ENCODE results near the gene RPL10A.
"Not testable (repeated sequence)": the region's sequence is repeated elsewhere in the genome, so short reads cannot be mapped to it uniquely, and the experiment has no call there.

The RPL10A gene

DNA sequence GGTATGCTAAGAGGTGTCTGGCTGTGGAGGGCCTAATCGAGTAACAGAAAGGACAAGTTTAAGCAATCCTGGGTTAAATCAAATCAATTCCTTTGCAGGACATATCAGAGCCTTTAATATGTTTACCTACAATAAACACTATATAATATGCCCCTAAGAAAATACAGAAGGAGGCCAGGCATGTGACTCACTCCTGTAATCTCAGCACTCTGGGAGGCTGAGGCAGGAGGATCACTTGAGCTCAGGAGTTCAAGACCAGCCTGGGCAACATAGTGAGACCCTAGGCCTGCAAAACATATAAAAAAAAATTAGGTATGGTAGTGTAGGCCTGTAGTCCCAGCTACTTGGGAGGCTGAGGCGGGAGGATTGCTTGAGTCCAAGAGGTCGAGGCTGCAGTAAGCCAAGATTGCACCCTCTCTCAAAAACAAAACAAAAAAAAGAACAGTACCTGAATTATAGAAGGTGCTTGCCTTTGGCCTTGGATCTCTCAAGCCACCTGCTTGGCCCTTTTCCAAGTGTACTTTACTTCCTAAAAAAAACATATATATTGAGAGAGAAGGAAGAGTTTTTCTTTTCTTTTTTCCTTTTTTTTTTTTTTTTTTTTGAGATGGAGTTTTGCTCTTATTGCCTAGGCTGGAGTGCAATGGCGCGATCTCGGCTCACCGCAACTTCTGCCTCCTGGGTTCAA, 29.7 kb upstream of the RPL10A start:
- not testable (repeated sequence) for H3K4me1 Mint-ChIP-seq (ENCODE audit: low read depth); H3K27ac Mint-ChIP-seq

GRCh38 chr6:35439308-35439707, 28.9 kb upstream of the RPL10A start:
- Mint-ChIP-seq H3K36me3 (ENCODE audit: low read depth) (no peaks in the 10 kb centered on the region), H3K27ac (no peak overlapping the region), H3K27me3 (no peaks in the 10 kb centered on the region), H3K9me3 (no peaks in the 10 kb centered on the region), H3K4me1 (ENCODE audit: low read depth) (no peaks in the 10 kb centered on the region), H3K4me3 (no peak overlapping the region)
- no peak for DNase-seq

More for the DNA sequence above, 29.7 kb upstream of the RPL10A start:
- not testable (repeated sequence) for H3K9me3 Mint-ChIP-seq; H3K27me3 Mint-ChIP-seq; H3K4me3 Mint-ChIP-seq; H3K36me3 Mint-ChIP-seq (ENCODE audit: low read depth); DNase-seq

DNA sequence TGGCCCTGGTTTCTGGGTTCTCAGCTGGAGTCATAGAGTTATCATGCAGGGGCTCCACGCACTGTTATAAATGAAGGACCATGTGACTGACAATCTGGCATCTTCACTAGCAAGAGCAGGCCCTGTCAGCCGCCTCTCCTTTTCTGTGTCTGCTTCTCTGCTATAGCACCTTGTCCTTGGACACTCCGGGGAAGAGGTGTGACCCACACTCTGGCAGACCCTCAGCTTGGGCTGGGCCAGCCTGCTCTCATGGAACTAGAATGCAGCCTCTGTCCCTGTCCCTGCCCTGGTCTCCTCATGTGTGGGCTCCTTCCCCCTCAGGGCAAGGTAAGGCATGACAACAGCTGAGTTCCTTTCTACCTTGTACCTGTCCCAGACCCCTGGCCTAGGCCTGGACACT, 27.0 kb upstream of the RPL10A start:
- Mint-ChIP-seq H3K4me3 (no peak overlapping the region), H3K9me3 (no peaks in the 10 kb centered on the region), H3K4me1 (ENCODE audit: low read depth) (peaks cover 2% of the 10 kb centered on the region), H3K27ac (no peak overlapping the region), H3K36me3 (ENCODE audit: low read depth) (no peaks in the 10 kb centered on the region), H3K27me3 (no peaks in the 10 kb centered on the region)
- DNase-seq: no peak

DNA sequence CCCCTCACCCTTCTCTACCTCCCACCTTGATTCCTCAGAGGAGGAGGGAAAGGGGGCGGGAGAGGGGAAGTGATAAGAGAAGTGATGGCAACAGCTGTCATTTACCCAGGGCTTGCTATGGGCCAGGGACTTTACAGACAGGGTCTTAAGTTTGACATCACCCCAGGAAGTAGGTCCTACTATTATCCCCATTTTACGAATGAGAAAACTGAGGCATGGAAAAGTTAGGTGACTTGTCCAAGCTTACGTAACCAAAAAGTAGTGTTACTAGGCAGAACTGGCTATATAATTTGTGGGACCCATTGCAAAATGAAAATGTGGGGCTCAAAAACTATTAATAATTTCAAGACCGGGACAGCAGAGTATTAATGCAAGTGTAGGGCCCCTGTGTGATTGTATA, 26.6 kb upstream of the RPL10A start:
- no peak overlapping the region for H3K27ac Mint-ChIP-seq
- no peaks in the 10 kb centered on the region for H3K9me3 Mint-ChIP-seq
- peaks cover 2% of the 10 kb centered on the region for H3K4me1 Mint-ChIP-seq (ENCODE audit: low read depth)
- H3K4me3 Mint-ChIP-seq: no peak overlapping the region
- no peaks in the 10 kb centered on the region for H3K36me3 Mint-ChIP-seq (ENCODE audit: low read depth)
- H3K27me3 Mint-ChIP-seq: no peaks in the 10 kb centered on the region
- no peak for DNase-seq

DNA sequence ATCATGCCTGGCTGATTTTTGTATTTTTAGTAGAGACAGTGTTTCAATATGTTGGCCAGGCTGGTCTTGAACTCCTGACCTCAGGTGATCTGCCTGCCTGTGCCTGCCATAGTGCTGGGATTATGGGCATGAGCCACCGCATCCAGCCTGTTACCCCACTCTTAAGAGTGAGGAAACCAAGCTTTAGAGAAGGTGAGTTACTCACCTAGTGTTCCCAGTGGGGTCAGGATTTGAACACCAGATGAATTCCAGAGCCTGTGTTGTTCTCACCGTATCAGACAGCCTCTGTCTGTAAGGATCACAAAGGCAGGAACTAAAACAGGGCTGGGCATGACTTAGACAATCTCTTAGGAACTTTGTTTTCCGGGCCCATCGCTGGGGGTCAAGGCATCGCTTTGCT, 25.5 kb upstream of the RPL10A start:
- Mint-ChIP-seq H3K9me3 (no peaks in the 10 kb centered on the region), H3K4me3 (no peak overlapping the region), H3K4me1 (ENCODE audit: low read depth) (peaks cover 2% of the 10 kb centered on the region), H3K36me3 (ENCODE audit: low read depth) (no peaks in the 10 kb centered on the region), H3K27ac (no peak overlapping the region), H3K27me3 (no peaks in the 10 kb centered on the region)
- DNase-seq: no peak

- H3K36me3 Mint-ChIP-seq (ENCODE audit: low read depth): no peaks in the 10 kb centered on the region
- H3K27me3 Mint-ChIP-seq: no peaks in the 10 kb centered on the region
- peaks cover 4% of the 10 kb centered on the region for H3K4me1 Mint-ChIP-seq (ENCODE audit: low read depth)
- H3K4me3 Mint-ChIP-seq: no peak overlapping the region
- no peak for DNase-seq
- H3K27ac Mint-ChIP-seq: no peak overlapping the region
- H3K9me3 Mint-ChIP-seq: no peaks in the 10 kb centered on the region
These were observed 24.7 kb upstream of the RPL10A start for GRCh38 chr6:35443341-35444030.

- H3K36me3 Mint-ChIP-seq (ENCODE audit: low read depth): no peaks in the 10 kb centered on the region
These were observed 22.5 kb upstream of the RPL10A start for GRCh38 chr6:35445691-35446090.

GRCh38 chr6:35448191-35448590, 20.0 kb upstream of the RPL10A start:
- Mint-ChIP-seq H3K27ac (no peak overlapping the region), H3K27me3 (no peaks in the 10 kb centered on the region), H3K4me3 (no peak overlapping the region), H3K9me3 (no peaks in the 10 kb centered on the region), H3K36me3 (ENCODE audit: low read depth) (peaks cover 5% of the 10 kb centered on the region), H3K4me1 (ENCODE audit: low read depth) (peaks cover 23% of the 10 kb centered on the region)
- no peak for DNase-seq

More at GRCh38 chr6:35445691-35446090, 22.5 kb upstream of the RPL10A start:
- no peaks in the 10 kb centered on the region for H3K27me3 Mint-ChIP-seq
- H3K4me1 Mint-ChIP-seq (ENCODE audit: low read depth): peaks cover 9% of the 10 kb centered on the region
- no peaks in the 10 kb centered on the region for H3K9me3 Mint-ChIP-seq
- no peak overlapping the region for H3K27ac Mint-ChIP-seq
- no peak for DNase-seq
- no peak overlapping the region for H3K4me3 Mint-ChIP-seq

GRCh38 chr6:35449287-35449881, 18.8 kb upstream of the RPL10A start:
- Mint-ChIP-seq H3K4me3 (no peak overlapping the region), H3K27ac (no peak overlapping the region), H3K36me3 (ENCODE audit: low read depth) (peaks cover 14% of the 10 kb centered on the region), H3K27me3 (no peaks in the 10 kb centered on the region), H3K4me1 (ENCODE audit: low read depth) (peaks cover 34% of the 10 kb centered on the region), H3K9me3 (no peaks in the 10 kb centered on the region)
- peak; percentile 55 for DNase-seq

- peaks cover 36% of the 10 kb centered on the region for H3K36me3 Mint-ChIP-seq (ENCODE audit: low read depth)
- H3K4me3 Mint-ChIP-seq: peak overlapping the region; percentile 83
- DNase-seq: no peak
- H3K27ac Mint-ChIP-seq: peak overlapping the region; percentile 73
- no peaks in the 10 kb centered on the region for H3K9me3 Mint-ChIP-seq
- no peaks in the 10 kb centered on the region for H3K27me3 Mint-ChIP-seq
- H3K4me1 Mint-ChIP-seq (ENCODE audit: low read depth): peaks cover 43% of the 10 kb centered on the region
These were observed 16.6 kb upstream of the RPL10A start for GRCh38 chr6:35451354-35452182.

GRCh38 chr6:35452183-35453090, 15.8 kb upstream of the RPL10A start, which contains the start of gene FANCE:
TSS of gene FANCE (plus strand) at chr6:35452338. CDS start at chr6:35452546, 208 bp downstream.
- Mint-ChIP-seq H3K27me3 (no peaks in the 10 kb centered on the region), H3K4me1 (ENCODE audit: low read depth) (peaks cover 43% of the 10 kb centered on the region), H3K9me3 (no peaks in the 10 kb centered on the region), H3K4me3 (peak within 1 kb of the TSS; percentile 84), H3K27ac (peak within 1 kb of the TSS; percentile 84), H3K36me3 (ENCODE audit: low read depth) (peaks cover 45% of the 10 kb centered on the region)
- peak; percentile 98 for DNase-seq

- Mint-ChIP-seq H3K27me3 (no peaks in the 10 kb centered on the region), H3K4me1 (ENCODE audit: low read depth) (peaks cover 42% of the 10 kb centered on the region), H3K9me3 (no peaks in the 10 kb centered on the region), H3K4me3 (peak overlapping the region; percentile 84), H3K36me3 (ENCODE audit: low read depth) (peaks cover 53% of the 10 kb centered on the region), H3K27ac (peak overlapping the region; percentile 39)
- no peak for DNase-seq
These were observed 15.0 kb upstream of the RPL10A start for GRCh38 chr6:35453236-35453635.

GRCh38 chr6:35454391-35455110, 13.7 kb upstream of the RPL10A start:
- peaks cover 63% of the 10 kb centered on the region for H3K36me3 Mint-ChIP-seq (ENCODE audit: low read depth)
- peaks cover 38% of the 10 kb centered on the region for H3K4me1 Mint-ChIP-seq (ENCODE audit: low read depth)
- DNase-seq: no peak
- no peaks in the 10 kb centered on the region for H3K27me3 Mint-ChIP-seq
- H3K9me3 Mint-ChIP-seq: no peaks in the 10 kb centered on the region
- H3K4me3 Mint-ChIP-seq: peak overlapping the region; percentile 84
- no peak overlapping the region for H3K27ac Mint-ChIP-seq
